Measurements from ENCODE around the gene G3BP1.
"Not testable (repeated sequence)": the region's sequence is repeated elsewhere in the genome, so short reads cannot be mapped to it uniquely, and the experiment has no call there.

G3BP1 gene

DNA sequence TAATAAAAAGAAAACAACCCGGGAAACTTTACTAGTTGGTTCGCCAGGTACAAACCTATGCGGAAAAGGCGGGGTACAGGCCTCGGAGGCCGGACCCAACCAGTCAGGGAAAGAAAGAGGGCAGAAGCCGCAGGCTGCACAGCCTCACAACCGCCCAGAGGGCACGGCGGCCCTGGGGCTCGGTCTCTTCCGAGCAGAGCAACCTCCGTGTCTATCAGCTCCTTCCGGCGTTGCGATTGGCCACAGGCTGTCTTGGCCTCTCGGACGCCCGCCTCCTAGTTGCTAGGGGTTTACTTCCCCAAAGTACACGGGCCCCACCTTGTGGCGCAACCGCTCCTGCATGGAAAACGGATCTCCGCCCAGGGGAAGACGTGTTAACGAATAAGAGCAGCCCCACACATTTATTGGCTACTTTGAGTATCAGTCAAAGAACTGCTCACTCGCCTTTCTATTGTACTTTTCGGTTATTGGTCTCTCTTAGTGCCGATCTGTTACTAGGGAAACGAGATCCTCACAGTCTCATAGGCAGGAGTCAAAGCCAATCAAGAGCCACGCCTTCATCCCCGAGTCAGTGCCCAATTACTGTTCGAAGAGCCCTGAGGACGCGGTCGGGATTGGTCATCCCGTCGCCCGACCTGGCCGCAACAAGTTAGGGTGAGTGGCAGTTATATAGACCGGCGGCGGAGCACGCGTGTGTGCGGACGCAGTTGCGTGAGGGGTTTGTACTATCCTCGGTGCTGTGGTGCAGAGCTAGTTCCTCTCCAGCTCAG, at the start of gene G3BP1:
Gene G3BP1, plus strand, starts transcription at position 696 of the 770 bp plus-strand sequence. CDS start 14,667 bp downstream, outside the sequence.
- peak; percentile 100 for DNase-seq

DNA sequence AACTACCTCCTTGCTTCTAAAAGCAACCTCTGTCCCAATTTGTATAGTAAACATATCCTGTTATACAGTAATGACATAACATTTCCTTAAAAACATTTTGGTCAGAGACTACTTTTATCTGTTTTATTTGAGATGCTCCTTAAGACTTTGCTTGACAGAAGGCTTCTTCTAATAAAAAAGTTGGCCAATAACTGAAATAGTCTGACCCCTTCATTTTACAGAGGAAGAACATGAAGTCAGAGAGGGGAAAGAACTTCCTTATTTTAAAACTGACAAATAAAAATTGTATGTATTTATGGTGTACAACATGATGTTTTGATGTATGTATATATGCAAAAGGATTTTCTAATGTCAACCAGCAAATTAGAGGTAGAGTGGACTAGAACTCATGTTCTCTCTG, 49.2 kb upstream of the G3BP1 start:
- DNase-seq, result no peak

DNA sequence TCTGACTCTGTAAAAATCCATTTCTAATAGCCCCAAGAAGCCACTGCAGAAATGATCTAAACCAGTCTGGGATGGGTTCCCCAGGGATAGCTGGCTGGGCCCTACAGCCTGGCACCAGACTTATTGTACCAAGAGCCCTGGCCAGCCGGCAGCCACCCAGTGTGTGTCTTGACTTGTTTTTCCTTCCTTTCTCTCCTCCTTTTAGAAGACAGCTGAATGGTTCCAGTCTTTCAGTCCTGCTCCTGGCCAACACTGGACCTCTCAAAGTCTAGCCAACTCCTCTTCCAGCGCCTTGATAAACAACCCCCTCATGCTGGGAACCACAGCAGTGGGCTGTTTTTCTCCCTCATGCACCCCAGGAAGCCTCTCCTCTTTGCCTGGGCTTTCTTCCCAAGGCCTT, 47.4 kb upstream of the G3BP1 start:
- no peak for DNase-seq

DNA sequence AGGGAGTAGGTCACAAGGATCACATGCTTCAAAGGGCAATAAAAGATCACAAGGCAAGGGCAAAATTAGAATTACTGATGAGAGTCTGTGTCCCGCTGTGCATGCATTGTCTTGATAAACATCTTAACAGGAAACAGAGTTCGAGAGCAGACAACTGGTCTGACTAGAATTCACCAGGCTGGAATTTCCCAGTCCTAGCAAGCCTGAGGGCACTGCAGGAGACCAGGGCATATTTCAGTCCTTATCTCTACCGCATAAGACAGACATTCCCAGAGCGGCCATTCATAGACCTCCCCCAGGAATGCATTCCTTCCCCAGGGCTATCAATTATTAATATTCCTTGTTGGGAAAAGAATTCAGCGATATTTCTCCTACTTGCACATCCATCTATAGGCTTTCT, 42.2 kb upstream of the G3BP1 start:
- not testable (repeated sequence) for DNase-seq

DNA sequence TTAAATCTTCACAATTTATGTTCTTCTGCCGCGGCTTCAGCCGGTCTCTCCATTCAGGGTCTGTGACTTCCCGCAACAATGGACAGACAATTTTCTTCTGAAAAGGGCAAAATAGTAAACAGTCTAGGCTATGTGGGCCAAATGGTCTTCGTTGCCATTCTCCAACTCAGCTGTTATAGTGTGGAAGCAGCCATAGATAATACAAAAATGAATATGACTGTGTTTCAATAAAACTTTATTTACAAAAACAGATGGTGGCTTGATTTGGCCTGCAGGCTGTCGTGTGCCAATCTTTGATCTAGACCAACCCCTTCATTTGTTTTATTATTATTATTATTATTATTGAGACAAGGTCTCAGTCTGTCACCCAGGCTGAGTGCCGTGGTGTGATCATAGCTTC, 41.4 kb upstream of the G3BP1 start:
- DNase-seq, result no peak

DNA sequence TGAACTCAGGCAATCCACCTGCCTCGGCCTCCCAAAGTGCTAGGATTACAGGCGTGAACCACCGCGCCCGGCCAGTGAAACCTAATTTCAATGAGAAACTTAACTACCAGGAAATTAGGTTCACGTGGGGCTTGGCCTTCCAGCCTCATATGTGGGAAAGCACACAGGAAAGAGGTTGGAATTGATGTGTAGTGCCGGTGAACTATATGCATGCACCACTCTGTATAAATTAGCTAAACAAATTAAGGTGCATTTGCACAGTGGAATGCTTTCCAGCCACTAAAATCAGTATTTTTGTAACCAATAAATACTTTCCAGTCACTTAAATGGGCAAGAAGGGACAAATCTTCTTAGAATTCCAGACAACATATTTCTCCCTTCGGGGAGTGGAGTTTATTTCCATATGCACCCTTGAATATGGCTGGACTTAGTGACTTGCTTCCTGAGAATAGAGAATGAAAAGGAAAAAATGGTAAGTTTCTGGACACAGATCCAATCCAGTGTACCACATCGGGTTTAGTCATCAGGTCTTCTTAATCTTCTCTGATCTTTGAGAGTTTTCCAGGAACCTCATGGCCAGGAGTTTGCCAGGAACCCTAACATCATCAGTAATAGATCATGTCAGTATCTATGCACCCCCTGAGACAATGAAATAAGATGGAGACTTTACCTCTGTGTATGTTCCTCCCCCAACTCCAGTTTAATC, 38.2 kb upstream of the G3BP1 start:
- DNase-seq, result no peak

DNA sequence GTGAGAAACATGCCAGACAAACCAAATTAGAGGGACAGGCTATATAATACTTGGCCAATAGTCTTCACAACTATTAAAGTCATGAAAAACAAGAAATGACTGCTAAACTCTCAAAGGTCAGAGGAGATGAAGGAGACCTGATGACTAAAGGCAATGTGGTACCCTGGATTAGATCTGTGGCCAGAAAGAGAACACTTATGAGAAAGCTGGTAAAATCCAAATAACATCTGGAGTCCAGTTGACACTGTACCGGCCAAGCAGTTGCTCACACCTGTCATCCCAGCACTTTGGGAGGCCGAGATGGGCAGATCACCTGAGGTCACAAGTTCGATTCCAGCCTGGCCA, 37.7 kb upstream of the G3BP1 start:
- no peak for DNase-seq

DNA sequence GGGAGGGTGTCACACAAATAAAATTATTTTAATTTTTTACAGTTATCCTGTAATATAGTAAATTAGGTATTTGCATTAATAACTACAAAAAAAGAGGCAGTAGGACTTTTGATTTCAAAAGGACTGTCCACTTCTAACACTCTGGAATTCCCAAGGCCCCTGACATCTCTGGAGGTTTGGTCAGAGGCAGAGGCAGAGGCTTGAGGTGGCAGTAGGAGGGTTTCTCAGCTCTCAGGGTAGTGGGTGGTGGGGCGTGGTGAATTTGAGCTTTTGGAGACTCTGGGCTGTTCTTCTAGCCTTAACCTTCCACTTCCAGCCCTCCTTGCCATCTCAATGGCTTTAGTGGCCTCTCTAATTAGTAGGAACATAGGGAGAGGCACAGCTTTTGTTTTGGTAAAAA, 36.1 kb upstream of the G3BP1 start:
- DNase-seq, result no peak

DNA sequence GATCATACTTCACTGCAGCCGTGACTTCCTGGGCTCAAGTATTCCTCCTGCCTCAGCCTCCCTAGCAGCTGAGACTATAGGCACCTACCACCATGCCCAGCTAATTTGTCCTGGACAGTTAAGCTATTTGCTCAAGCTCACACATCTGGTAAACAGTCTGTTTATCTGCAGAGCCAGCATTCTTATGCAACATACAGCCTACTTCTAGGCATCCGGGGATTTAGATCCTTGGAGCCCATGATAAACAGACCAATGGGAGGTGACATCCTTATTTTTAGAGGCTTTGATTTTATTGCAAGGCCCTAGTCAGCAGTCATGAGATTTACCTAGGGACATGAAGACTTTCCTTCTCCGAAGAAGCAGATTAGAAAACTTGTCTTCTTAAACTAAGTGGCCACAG, 34.3 kb upstream of the G3BP1 start:
- DNase-seq, result no peak

DNA sequence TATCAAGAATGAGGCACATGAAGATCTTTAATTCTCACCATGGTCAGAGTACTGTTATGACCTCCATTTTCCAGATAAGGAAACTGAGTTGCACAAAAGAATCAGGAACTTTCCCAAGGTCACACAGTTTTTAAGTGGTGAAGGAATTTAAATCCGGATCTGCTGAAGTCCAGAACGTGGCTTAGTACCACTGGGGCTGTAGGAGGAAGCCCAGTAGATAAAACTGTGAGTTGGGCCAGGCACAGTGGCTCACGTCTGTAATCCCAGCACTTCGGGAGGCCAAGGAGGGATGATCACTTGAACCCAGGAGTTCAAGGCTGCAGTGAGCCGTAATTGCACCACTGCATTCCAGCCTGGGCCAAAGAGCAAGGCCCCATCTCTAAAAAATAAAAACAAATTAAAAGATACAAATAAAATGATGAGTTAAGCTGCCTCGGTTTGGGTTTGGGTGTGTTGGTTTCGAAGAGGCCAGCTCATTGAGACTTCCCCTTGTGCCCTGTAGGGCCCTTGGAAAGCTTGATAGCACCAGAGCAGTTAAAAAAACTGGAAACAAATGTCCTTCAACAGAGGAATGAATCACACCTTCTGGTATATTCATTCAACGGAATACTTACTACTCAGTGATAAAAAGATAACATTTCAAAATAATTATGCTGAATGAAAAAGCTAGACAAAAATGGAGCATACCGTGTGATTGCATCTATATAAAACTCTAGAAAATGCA, 33.5 kb upstream of the G3BP1 start:
- no peak for DNase-seq

DNA sequence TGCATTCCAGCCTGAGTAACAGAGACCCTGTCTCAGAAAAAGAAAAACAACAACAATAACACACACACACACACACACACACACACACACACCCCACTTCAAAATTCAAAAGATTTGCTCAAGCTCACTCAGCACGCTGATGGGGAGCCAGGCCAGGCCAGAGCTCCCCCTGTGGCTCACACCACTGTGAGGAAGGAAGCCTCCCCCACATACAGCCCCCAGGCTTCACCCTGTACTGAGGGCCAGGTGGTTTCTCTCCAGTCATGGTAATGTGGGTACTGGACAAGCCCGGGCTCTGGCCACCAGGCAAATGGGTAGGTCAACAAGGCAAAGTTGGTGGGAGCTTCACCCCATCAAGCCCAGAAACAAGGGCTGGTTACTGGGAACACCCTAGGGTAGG, 32.4 kb upstream of the G3BP1 start:
- DNase-seq, result no peak

DNA sequence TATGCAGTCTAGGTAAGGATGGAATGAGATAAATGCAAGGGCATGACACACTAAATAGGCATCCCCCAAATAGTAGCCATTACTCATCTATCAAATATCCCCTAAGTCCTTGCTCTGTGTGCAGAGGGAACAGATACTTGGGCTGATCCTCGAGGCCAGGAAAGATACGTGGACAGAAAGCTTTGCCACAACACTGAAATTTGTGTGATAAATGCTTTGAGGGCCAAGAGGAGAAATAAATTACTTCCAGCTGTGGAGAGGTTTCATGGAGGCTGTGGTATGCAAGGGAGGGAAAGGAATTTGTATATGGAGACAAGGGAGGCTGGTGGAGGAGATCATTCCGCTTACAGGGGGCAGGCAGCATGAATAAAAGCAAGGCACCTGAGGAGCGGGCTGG, 31.8 kb upstream of the G3BP1 start:
- DNase-seq, result no peak

DNA sequence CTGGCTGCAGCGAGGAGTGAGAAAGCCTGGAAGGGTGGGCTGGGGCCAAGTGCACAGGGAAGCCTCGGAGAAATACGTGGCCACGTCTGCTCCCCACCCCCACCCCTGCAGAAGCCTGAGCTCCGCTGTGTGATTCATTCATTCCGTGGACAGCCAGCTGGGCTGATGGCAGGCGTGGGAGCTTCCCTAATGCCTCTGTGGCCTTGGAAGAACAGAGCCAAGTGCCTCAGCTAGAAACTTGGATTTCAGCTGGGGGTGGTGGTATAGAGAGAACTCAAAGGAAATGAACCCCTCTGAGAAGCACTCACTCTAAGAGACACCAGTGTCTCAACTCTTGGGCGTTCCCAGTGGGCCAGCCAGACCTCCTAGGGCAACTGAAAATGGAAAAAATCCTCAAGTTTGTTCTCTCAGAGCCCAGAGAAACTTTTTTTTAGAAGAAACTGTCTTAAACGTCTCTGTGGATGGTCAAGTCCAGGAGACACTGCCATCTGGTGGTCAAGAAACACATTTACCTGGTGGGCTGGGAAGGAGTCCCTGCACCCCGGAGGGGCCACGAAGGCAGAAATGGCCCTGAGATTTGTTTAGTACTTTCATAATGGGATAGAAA, 31.3 kb upstream of the G3BP1 start:
- peak; percentile 0 for DNase-seq

DNA sequence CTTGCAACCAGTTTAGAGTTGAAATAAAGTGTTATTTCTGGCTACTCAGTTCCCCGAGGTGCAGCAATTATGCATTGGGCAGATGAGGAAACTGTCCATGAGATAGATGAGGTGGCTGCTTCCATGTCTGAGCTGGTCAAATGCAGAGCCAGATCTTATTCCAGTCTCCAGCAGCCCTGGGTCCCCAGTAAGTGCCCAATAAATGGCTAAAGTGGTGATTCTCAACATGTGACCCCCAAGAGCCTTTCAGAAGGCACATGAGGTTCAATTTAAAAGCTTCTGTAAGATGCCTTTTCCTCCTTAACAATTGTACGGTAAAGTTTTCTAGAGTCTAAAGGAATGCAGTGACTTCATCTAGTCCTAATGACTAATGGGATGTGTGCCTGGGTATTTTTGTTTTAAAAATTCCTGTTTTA, 30.8 kb upstream of the G3BP1 start:
- DNase-seq, result no peak

DNA sequence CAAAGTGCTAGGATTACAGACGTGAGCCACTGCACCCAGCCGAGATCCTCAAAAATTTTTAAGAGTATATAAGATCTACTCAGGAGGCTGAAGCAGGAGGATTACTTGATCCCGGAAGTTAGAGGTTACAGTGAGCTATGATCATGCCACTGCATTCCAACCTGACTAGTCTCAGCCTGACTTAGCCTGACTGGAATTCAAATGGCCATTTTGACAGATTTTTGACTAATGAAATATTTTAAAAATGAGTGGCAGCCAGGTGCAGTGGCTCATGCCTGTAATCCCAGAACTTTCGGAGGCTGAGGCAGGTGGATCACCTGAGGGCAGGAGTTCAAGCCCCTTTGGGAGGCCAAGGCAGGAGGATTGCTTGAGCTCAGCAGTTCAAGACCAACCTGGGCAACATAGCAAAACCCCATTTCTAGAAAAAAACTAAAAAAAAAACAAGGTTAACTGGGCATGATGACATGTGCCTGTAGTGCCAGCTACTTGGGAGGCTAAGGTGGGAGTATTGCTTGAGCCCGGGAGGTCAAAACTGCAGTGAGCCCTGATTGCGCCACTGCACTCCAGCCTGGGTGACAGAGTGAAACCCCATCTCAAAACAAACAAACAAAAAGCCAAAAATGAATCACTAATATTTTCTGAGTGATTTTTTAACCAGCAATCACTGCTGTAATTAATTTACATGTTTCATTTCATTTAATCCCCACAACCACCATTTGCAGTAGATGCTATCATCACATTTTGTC, 29.9 kb upstream of the G3BP1 start:
- DNase-seq, result no peak

DNA sequence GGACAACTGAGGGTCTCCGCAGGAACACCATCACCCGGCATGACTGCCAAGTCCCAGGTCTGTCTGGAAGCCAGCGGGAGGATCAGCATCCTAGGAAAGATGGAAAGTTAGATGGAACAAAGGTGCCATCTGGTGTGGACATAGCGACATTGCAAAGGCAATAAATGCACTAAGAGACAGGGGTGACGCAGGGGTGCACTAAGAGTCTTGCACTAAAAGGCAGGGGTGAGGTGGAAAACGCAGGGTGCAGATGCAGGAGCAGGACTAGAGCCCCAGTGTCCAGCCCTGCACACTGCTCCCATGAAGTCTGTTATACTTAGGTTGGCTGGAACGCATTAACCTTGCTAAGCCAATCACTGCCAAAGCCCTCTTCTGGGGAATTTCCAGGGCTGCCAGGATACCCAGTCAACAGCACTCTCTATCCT, 28.9 kb upstream of the G3BP1 start:
- peak; percentile 33 for DNase-seq

DNA sequence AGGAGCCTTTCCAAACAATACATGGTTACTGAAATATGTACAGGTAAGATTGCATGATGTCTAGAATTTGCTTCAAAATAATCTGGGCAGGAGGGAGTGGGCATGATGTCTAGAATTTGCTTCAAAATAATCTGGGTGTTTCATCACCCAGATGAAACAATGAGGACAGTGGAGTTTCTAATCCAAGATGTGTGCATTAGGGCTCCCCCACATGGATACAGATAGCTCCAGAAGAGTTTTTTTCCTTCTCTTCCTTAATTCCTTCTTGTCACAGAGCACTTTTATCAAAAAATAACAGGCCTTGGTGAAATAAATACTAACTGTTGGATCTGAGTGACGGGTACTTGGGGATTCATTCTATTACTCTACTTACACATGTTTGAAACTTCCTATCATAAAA, 28.2 kb upstream of the G3BP1 start:
- DNase-seq, result no peak

DNA sequence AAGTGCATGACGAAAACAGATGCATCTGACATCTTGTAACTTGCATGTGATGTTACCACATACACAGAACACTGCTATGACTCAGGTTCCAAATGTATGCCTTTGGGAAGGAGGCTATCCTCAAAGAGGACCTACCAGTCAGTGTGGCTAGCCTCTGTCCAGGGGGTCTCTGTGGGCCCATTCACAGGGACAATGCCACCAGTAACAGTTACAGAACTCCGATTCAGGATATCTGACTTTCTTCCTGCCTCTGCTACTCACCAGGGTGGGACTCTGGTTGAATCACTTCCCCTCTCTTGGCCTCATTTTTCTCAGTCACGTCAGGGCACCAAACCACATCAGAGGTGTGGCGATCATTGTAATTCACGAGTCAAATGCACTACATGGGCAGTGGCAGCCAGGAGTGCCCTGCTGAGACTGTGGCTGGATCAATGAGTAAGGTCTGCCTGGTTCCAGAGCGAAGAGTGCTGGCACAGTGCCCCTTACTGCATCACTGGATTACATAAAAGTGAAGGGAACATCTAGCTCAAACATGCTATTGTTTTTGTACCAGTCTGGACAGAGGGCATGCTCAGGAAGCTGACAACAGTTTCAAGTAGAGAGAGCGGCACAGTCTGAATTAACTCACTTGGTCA, 26.6 kb upstream of the G3BP1 start:
- no peak for DNase-seq

DNA sequence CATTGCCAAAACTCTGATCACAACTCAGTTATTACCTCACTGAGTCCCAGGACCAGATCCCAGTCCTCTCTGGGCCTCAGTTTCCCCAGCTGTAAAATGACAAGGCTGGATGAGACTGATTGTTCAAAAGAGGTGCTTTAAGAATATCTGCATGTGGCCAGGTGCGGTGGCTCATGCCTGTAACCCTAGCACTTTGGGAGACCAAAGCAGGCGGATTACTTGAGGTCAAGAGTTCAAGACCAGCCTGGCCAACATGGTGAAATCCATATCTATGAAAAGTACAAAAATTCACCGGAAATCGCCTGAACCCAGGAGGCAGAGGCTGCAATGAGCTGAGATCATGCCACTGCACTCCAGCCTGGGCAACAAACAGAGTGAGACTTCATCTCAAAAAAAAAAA, 21.6 kb upstream of the G3BP1 start:
- DNase-seq, result no peak

DNA sequence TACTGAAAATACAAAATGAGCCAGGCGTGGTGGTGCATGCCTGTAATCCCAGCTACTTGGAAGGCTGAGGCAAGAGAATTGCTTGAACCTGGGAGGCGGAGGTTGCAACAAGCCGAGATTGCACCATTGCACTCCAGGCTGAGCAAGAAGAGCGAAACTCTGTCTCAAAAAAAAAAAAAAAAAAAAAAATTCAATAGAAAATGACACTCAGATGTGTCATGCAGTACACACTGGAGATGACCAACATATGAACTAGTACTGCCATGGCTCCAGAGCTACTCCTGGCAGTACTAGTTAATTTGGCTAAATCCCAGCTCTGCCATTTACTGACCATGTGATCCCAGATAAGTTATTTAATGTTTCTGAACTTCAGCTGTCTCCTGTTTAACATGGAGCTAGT, 20.7 kb upstream of the G3BP1 start:
- DNase-seq, result no peak

DNA sequence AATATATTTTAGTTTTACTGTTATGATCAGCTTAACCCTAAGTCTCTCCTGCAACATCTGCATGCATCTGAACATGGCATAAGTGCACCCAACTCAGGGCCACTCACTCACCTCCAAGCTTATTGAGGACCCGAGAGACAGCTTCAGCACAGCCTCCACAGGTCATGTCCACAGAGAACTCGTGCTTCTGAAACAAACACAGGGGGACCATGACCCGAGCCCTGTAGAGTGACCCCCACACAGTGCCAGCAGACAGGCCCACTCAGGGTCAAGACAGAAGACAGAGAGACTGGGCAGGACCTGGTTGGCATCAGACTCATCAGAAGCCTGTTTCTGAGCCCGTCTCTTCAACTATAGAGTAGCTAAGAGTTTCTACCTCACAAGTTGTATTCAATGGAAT, 20.2 kb upstream of the G3BP1 start:
- DNase-seq, result no peak

DNA sequence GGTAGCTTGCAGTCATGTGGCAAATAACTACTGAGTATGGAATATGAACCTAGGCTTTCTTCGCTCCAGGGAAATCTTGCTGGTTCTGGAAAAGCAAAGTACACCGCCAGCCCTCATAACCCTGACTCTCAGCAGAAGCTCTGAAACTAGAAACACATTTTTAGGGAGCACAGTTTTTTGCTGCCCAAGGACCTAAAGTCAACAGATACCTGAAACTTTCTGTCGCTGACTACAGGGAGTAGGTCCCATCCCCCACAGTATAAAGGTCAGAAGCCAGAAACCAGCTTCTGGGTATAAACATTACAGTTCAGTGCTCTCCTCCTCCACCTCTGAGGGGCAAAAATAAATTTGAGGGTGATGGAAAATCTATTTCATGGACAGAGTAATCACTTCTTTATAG, 16.4 kb upstream of the G3BP1 start:
- no peak for DNase-seq
